H9 (cell line): ENCODE measurements around the gene PCDHB11. TPM values are rescaled to one million over a fixed set of nuclear protein-coding genes. Genes with fewer than 3 reads are reported as not detected.
"Not testable (repeated sequence)": the region's sequence is repeated elsewhere in the genome, so short reads cannot be mapped to it uniquely, and the experiment has no call there.

Experiments
- DNase-seq: peaks from one replicate; pipeline ENCODE4 v3.0.0-alpha.2; 2017
- H2AFZ ChIP-seq: one replicate; pipeline ENCODE4 v1.6.1; 2013; ENCODE audit warnings: mild to moderate bottlenecking, low read length, control low read depth, moderate library complexity
- H2AK5ac ChIP-seq: 2 replicates; pipeline ENCODE4 v1.6.1; 2013; ENCODE audit warnings: low read length, control low read depth, mixed read lengths; ENCODE audit not compliant: insufficient read length
- H2BK120ac ChIP-seq: one replicate; pipeline ENCODE4 v1.6.1; 2013; ENCODE audit warnings: low read depth, mild to moderate bottlenecking, low read length, control low read depth, inconsistent platforms; ENCODE audit not compliant: poor library complexity, severe bottlenecking
- H2BK12ac ChIP-seq: 2 replicates; pipeline ENCODE4 v1.6.1; 2013; ENCODE audit warnings: low read length, control low read depth, mixed read lengths, low read depth; ENCODE audit not compliant: insufficient read length
- H2BK15ac ChIP-seq: 2 replicates; pipeline ENCODE4 v1.6.1; 2013; ENCODE audit warnings: low read depth, low read length, control low read depth
- H2BK20ac ChIP-seq: one replicate; pipeline ENCODE4 v1.6.1; 2013; ENCODE audit warnings: low read depth, mild to moderate bottlenecking, low read length, control low read depth, inconsistent platforms; ENCODE audit not compliant: poor library complexity, severe bottlenecking
- H2BK5ac ChIP-seq: 2 replicates; pipeline ENCODE4 v1.6.1; 2013; ENCODE audit warnings: low read length, control low read depth, mixed read lengths; ENCODE audit not compliant: insufficient read length
- H3K14ac ChIP-seq: 2 replicates; pipeline ENCODE4 v1.6.1; 2013; ENCODE audit warnings: low read length, control low read depth; ENCODE audit not compliant: insufficient read depth
- H3K18ac ChIP-seq: 2 replicates; pipeline ENCODE4 v1.6.1; 2013; ENCODE audit warnings: low read depth, mild to moderate bottlenecking, mixed read lengths, low read length, control low read depth; ENCODE audit not compliant: insufficient read length
- H3K23ac ChIP-seq: 2 replicates; pipeline ENCODE4 v1.6.1; 2013; ENCODE audit warnings: low read length, control low read depth, mixed read lengths, low read depth; ENCODE audit not compliant: insufficient read length
- H3K23me2 ChIP-seq: 2 replicates; pipeline ENCODE4 v1.6.1; 2013; ENCODE audit warnings: low read depth, mild to moderate bottlenecking, mixed read lengths, low read length, control low read depth; ENCODE audit not compliant: insufficient read length, poor library complexity, severe bottlenecking
- H3K27ac ChIP-seq: 2 replicates; pipeline ENCODE4 v1.5.1; 2013; ENCODE audit warnings: low read length, control low read depth, mixed read lengths, low read depth; ENCODE audit not compliant: insufficient read length
- H3K27me3 ChIP-seq: 2 replicates; pipeline ENCODE4 v1.6.1; 2013; ENCODE audit warnings: low read length, control low read depth, inconsistent platforms; ENCODE audit not compliant: insufficient read depth
- H3K4ac ChIP-seq: 2 replicates; pipeline ENCODE4 v1.6.1; 2013; ENCODE audit warnings: low read depth, mild to moderate bottlenecking, control low read depth, inconsistent platforms, low read length, moderate library complexity
- H3K4me1 ChIP-seq: 2 replicates; pipeline ENCODE4 v1.6.1; 2013; ENCODE audit warnings: low read length, control low read depth, inconsistent platforms; ENCODE audit not compliant: insufficient read depth
- H3K4me2 ChIP-seq: 2 replicates; pipeline ENCODE4 v1.6.1; 2013; ENCODE audit warnings: low read length, control low read depth, mixed read lengths; ENCODE audit not compliant: insufficient read length, insufficient read depth
- H3K56ac ChIP-seq: 2 replicates; pipeline ENCODE4 v1.6.1; 2013; ENCODE audit warnings: low read depth, mild to moderate bottlenecking, mixed read lengths, low read length, control low read depth; ENCODE audit not compliant: insufficient read length
- H3K79me1 ChIP-seq: 2 replicates; pipeline ENCODE4 v1.6.1; 2013; ENCODE audit warnings: low read depth, mild to moderate bottlenecking, moderate library complexity, low read length, control low read depth, inconsistent platforms; ENCODE audit not compliant: insufficient read depth, poor library complexity, severe bottlenecking
- H3K79me2 ChIP-seq: 2 replicates; pipeline ENCODE4 v1.6.1; 2013; ENCODE audit warnings: low read length, control low read depth, inconsistent platforms; ENCODE audit not compliant: insufficient read depth
- H3K9ac ChIP-seq: 2 replicates; pipeline ENCODE4 v1.6.1; 2013; ENCODE audit warnings: low read length, control low read depth, mixed read lengths; ENCODE audit not compliant: insufficient read length; ENCODE audit errors: extremely low read depth
- H3K9me3 ChIP-seq: one replicate; pipeline ENCODE4 v1.6.1; 2013; ENCODE audit warnings: low read depth, low read length, inconsistent platforms; ENCODE audit not compliant: control insufficient read depth
- H3T11ph ChIP-seq: one replicate; pipeline ENCODE4 v1.6.1; 2013; ENCODE audit warnings: mild to moderate bottlenecking, low read length, control low read depth, inconsistent platforms
- H4K20me1 ChIP-seq: one replicate; pipeline ENCODE4 v1.6.1; 2013; ENCODE audit not compliant: control insufficient read depth, insufficient read length, insufficient read depth
- H4K5ac ChIP-seq: 2 replicates; pipeline ENCODE4 v1.6.1; 2013; ENCODE audit warnings: low read depth, mild to moderate bottlenecking, mixed read lengths, low read length, control low read depth; ENCODE audit not compliant: insufficient read length
- H4K8ac ChIP-seq: replicated peaks from 2 replicates; pipeline ENCODE4 v1.6.1; 2013; ENCODE audit warnings: low read length, control low read depth, mixed read lengths, low read depth; ENCODE audit not compliant: insufficient read length
- H4K91ac ChIP-seq: 2 replicates; pipeline ENCODE4 v1.6.1; 2013; ENCODE audit warnings: low read depth, mild to moderate bottlenecking, moderate library complexity, mixed read lengths, low read length, control low read depth; ENCODE audit not compliant: insufficient read length
- H3K27ac Mint-ChIP-seq, 3 experiments: 2 replicates in 2 of 3; 3 replicates in 1 of 3; pipeline ENCODE4 v1.8.0; 2020 to 2021; ENCODE audit warnings: mixed read lengths in 3 of 3, mild to moderate bottlenecking in 1 of 3, moderate library complexity in 1 of 3
- H3K27me3 Mint-ChIP-seq: 2 replicates; pipeline ENCODE4 v1.8.0; 2021; ENCODE audit warnings: low read depth, mild to moderate bottlenecking, moderate library complexity, mixed read lengths
- H3K36me3 Mint-ChIP-seq, 3 experiments: 2 replicates in 2 of 3; 3 replicates in 1 of 3; pipeline ENCODE4 v1.8.0; 2020 to 2021; ENCODE audit warnings: low read depth in 3 of 3, mixed read lengths in 3 of 3; ENCODE audit not compliant: insufficient read depth in 1 of 3
- H3K4me1 Mint-ChIP-seq, 2 experiments: 2 replicates each; pipeline ENCODE4 v1.8.0; 2020; ENCODE audit warnings: mixed read lengths in 2 of 2
- H3K4me3 Mint-ChIP-seq, 2 experiments: 2 replicates in 1 of 2; 3 replicates in 1 of 2; pipeline ENCODE4 v1.8.0; 2020 to 2021; ENCODE audit warnings: mild to moderate bottlenecking in 2 of 2, mixed read lengths in 2 of 2, moderate library complexity in 1 of 2
- H3K9me3 Mint-ChIP-seq, 2 experiments: 2 replicates in 1 of 2; 3 replicates in 1 of 2; pipeline ENCODE4 v1.8.0; 2020; ENCODE audit warnings: mild to moderate bottlenecking in 2 of 2, mixed read lengths in 2 of 2, moderate library complexity in 1 of 2
- CTCF ChIP-seq: fragments of 200-600 bp; sonication (generic); conservative IDR thresholded peaks from 3 replicates; pipeline ENCODE4 v1.8.0; 2021; ENCODE audit warnings: antibody characterized with exemption, mild to moderate bottlenecking
- WGBS: extraction: QIAGEN DNeasy Blood & Tissue Kit; methylation state at CpG from one replicate; pipeline ENCODE4 v1.1.7; 2013; ENCODE audit warnings: missing lambda C conversion rate, low lambda C conversion rate, mixed read lengths; ENCODE audit not compliant: insufficient read length; ENCODE audit errors: extremely low coverage; 5-methylcytosine and 5-hydroxymethylcytosine counted together
- total RNA-seq: library from RNA; stranded (reverse); gene quantifications from 2 replicates; pipeline ENCODE4 v1.2.1, GENCODE V29; 2021

PCDHB11 gene
- total RNA-seq, 1 experiment from 2014 or later = 2.0 TPM

DNA sequence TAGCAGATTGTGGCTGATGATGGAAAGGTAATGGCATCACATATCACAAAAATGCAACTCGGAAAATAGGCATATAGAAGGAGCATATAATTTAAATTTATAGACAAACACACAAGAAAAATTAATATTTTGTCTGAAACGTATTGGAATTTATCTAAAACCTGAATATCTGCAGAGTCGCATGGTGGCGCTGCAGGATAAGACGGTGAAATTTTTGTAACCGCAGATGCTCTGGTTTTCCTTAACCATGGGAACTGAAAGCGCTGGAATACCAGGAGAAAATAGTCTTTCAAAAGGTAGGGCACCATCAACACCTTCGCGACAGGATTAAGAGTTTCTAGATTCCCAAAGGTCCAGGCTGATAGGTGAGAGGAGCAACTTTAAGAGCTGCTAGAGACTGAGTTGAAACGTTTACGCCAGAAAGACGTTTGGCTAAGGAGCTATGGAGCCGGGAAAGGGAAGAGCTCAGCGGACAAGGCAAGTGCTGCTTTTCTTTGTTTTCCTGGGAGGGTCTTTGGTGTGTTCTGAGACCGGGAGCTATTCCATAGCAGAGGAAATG, 34.8 kb downstream of the PCDHB11 start:
- Mint-ChIP-seq H3K36me3 (peaks cover 14 to 26% (median 16%) of the 10 kb centered on the region in 3 experiments), H3K27ac (peak overlapping the region in 1 of 3 experiments; percentile 57; a peak in 1 of 7 replicates), H3K27me3 (peaks cover 2% of the 10 kb centered on the region), H3K4me3 (peak overlapping the region in 1 of 2 experiments; percentile 51; a peak in 2 of 5 replicates), H3K9me3 (peaks cover 43 to 62% of the 10 kb centered on the region in 2 experiments), H3K4me1 (0 out of 4 replicates have a peak, but pooled peaks cover 0 to 2% of the 10 kb centered on the region in 2 experiments)
- H3K9me3 ChIP-seq = peaks cover 25% of the 10 kb centered on the region
- H2BK120ac ChIP-seq = no peak overlapping the region
- H3K14ac ChIP-seq = no peak overlapping the region
- peak; percentile 62; the same call in 2 of the 3 replicates for TF ChIP-seq CTCF
- H3K23me2 ChIP-seq = no peaks in the 10 kb centered on the region
- H3K4ac ChIP-seq = no peak overlapping the region
- no peaks in the 10 kb centered on the region for H3K79me2 ChIP-seq
- no peaks in the 10 kb centered on the region for H3K27me3 ChIP-seq
- H2BK5ac ChIP-seq = no peak overlapping the region
- H4K20me1 ChIP-seq = no peaks in the 10 kb centered on the region
- H4K91ac ChIP-seq = no peak overlapping the region
- H3K18ac ChIP-seq = no peak overlapping the region
- no CpG with 5 or more reads among the region's 15 CpGs for WGBS
- H2BK20ac ChIP-seq = no peak overlapping the region
- H2BK12ac ChIP-seq = no peak overlapping the region
- no peaks in the 10 kb centered on the region for H3K4me1 ChIP-seq
- peak overlapping the region; percentile 92 for H2AFZ ChIP-seq
- H4K8ac ChIP-seq = no peak overlapping the region
- H3K79me1 ChIP-seq = no peaks in the 10 kb centered on the region
- no peak overlapping the region for H3K4me2 ChIP-seq
- H3K27ac ChIP-seq = no peak overlapping the region
- no peak for DNase-seq
- H2AK5ac ChIP-seq = no peak overlapping the region
- no peak overlapping the region for H3K23ac ChIP-seq
- H3K9ac ChIP-seq = no peak overlapping the region
- no peak overlapping the region for H3T11ph ChIP-seq
- H2BK15ac ChIP-seq = no peak overlapping the region
- no peak overlapping the region for H4K5ac ChIP-seq
- no peak overlapping the region for H3K56ac ChIP-seq

DNA sequence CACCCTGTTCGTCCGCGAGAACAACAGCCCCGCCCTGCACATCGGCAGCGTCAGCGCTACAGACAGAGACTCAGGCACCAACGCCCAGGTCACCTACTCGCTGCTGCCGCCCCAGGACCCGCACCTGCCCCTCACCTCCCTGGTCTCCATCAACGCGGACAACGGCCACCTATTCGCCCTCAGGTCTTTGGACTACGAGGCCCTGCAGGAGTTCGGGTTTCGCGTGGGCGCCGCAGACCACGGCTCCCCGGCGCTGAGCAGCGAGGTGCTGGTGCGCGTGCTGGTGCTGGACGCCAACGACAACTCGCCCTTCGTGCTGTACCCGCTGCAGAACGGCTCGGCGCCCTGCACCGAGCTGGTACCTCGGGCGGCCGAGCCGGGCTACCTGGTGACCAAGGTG, 36.5 kb downstream of the PCDHB11 start:
- Mint-ChIP-seq H3K9me3 (peaks cover 50 to 69% of the 10 kb centered on the region in 2 experiments), H3K36me3 (peaks cover 15 to 34% (median 16%) of the 10 kb centered on the region in 3 experiments)
- H3K27ac Mint-ChIP-seq, H3T11ph ChIP-seq, H2BK12ac ChIP-seq, H4K5ac ChIP-seq, H2BK5ac ChIP-seq, H3K4me1 Mint-ChIP-seq, H3K4me2 ChIP-seq, H3K18ac ChIP-seq, H2BK120ac ChIP-seq, H2AFZ ChIP-seq, H4K20me1 ChIP-seq, H2BK15ac ChIP-seq, H2AK5ac ChIP-seq, H3K56ac ChIP-seq, H3K4me3 Mint-ChIP-seq, H2BK20ac ChIP-seq, H4K8ac ChIP-seq, H3K79me1 ChIP-seq, H3K79me2 ChIP-seq, H3K14ac ChIP-seq, H3K27me3 Mint-ChIP-seq, H3K9ac ChIP-seq, H3K4ac ChIP-seq, H4K91ac ChIP-seq, DNase-seq, H3K27ac ChIP-seq, H3K23ac ChIP-seq, H3K23me2 ChIP-seq, H3K4me1 ChIP-seq, H3K27me3 ChIP-seq: not testable (repeated sequence)
- H3K9me3 ChIP-seq = peaks cover 25% of the 10 kb centered on the region
- no CpG with 5 or more reads among the region's 40 CpGs for WGBS
